Stimulated activated memory B cell treated with anti-CD40 and anti-IgM and Interleukin-4, amounts not matched to agents 10 μg/mL and 1 μg/mL and 100 μg/mL, for 72 hours (primary cell): ENCODE measurements around the gene ROS1.

ENCODE experiments used
- ATAC-seq: fragments of 150-1000 bp; cut with Tn5 transposase; 2 replicates; pipeline ENCODE4 v1.10.0; 2021
- H3K27ac Mint-ChIP-seq: one replicate; pipeline ENCODE4 v1.8.0; 2022; ENCODE audit warnings: mild to moderate bottlenecking, mixed read lengths
- H3K27me3 Mint-ChIP-seq: one replicate; pipeline ENCODE4 v1.8.0; 2022; ENCODE audit warnings: mixed read lengths
- H3K36me3 Mint-ChIP-seq: one replicate; pipeline ENCODE4 v1.8.0; 2022; ENCODE audit warnings: mixed read lengths
- H3K4me1 Mint-ChIP-seq: one replicate; pipeline ENCODE4 v1.8.0; 2022; ENCODE audit warnings: mixed read lengths
- H3K4me3 Mint-ChIP-seq: one replicate; pipeline ENCODE4 v1.8.0; 2022; ENCODE audit warnings: mild to moderate bottlenecking, moderate library complexity, mixed read lengths
- H3K9me3 Mint-ChIP-seq: one replicate; pipeline ENCODE4 v1.8.0; 2022; ENCODE audit warnings: mixed read lengths

The ROS1 gene

DNA sequence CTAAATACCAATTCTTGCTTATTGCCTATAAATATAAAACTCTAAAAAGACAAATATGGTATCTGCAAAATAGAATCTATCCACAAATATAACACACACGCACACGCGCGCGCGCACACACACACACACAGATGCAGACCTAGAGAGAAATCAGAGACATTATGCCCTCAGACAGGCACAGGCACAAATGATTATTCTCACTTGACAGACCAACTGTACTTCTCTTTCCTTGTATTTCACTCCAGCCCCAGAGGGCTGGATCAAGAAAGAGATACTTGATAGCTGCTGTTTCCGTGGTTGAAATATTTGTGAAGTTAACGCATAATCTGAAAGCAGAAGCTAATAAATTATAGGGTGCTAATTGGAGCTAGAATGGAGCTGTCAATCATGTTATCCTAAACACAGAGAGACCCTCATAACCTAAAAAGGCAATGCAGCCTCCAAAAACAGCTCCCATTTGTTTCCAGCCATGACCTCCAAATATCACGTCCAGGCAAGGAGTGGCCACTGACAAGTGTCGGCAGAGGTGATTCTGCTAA lies 148.9 kb downstream of the ROS1 start:
- no peak for ATAC-seq
- Mint-ChIP-seq H3K4me1 (peaks cover 5% of the 10 kb centered on the region), H3K4me3 (no peak overlapping the region), H3K27me3 (peaks cover 54% of the 10 kb centered on the region), H3K9me3 (no peaks in the 10 kb centered on the region), H3K36me3 (no peaks in the 10 kb centered on the region), H3K27ac (no peak overlapping the region)

DNA sequence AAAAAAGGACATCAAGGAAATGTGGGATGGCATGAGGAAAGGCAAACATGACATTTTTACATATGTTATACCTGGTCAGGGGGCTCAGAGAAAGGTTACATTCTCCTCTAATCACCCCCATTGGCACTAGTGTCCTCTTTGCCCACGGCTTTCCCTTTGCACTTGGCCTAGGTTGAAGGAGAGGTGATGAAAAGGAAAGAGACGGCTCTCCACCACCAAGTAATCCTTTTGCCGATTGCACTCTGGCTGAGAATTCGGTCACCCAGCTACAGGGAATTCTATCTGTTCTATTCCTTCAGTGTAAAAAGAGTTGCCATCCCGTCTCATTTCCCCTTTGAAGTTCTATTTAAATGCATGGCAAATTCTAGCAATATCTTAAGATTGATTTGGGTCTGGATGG lies 150.0 kb downstream of the ROS1 start:
- Mint-ChIP-seq H3K4me3 (no peak overlapping the region), H3K9me3 (no peaks in the 10 kb centered on the region), H3K4me1 (peaks cover 5% of the 10 kb centered on the region), H3K27ac (no peak overlapping the region), H3K27me3 (peaks cover 56% of the 10 kb centered on the region), H3K36me3 (no peaks in the 10 kb centered on the region)
- ATAC-seq: no peak

DNA sequence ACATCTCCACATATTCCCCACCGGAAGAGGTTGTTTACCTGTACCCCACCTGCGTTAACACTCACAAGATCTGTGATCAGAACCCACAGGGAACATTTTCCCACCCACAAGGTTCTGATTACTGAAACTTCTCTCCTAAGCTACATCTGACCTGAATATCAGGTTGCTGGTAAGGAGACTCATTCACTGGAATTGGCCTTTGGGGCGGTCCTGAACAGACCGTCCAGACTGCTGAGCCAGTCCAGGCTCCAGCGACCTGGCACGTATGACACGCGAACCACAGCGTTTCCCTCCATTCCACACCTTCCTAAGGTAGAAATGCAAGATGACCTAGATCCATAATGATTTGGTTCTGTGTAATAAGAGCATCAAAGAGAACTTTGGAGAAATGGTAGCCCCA lies 150.5 kb downstream of the ROS1 start:
- no peaks in the 10 kb centered on the region for H3K9me3 Mint-ChIP-seq
- H3K4me1 Mint-ChIP-seq: peaks cover 5% of the 10 kb centered on the region
- no peak for ATAC-seq
- no peak overlapping the region for H3K4me3 Mint-ChIP-seq
- H3K27me3 Mint-ChIP-seq: peaks cover 52% of the 10 kb centered on the region
- no peak overlapping the region for H3K27ac Mint-ChIP-seq
- no peaks in the 10 kb centered on the region for H3K36me3 Mint-ChIP-seq

DNA sequence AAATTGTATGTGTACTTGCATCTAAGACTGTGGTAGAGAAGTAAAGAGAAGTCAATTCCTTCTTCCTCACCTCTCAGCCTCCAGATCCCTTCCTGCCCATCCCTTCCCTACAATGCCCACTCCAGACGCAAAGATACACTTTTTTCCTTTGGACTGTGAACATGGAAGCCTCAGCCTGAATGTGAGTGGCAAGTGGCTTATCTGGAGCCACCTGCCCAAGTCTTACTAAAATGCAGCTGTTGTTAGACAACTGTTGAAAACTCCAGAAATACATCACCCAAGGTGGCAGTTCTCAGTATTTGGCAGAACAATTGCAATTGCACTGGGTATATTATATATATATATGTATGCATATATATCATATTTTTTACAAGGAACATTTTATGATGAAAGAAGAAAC lies 152.9 kb downstream of the ROS1 start:
- Mint-ChIP-seq H3K36me3 (no peaks in the 10 kb centered on the region), H3K9me3 (no peaks in the 10 kb centered on the region), H3K27ac (no peak overlapping the region), H3K4me3 (no peak overlapping the region), H3K4me1 (peaks cover 5% of the 10 kb centered on the region), H3K27me3 (peaks cover 66% of the 10 kb centered on the region)
- no peak for ATAC-seq

DNA sequence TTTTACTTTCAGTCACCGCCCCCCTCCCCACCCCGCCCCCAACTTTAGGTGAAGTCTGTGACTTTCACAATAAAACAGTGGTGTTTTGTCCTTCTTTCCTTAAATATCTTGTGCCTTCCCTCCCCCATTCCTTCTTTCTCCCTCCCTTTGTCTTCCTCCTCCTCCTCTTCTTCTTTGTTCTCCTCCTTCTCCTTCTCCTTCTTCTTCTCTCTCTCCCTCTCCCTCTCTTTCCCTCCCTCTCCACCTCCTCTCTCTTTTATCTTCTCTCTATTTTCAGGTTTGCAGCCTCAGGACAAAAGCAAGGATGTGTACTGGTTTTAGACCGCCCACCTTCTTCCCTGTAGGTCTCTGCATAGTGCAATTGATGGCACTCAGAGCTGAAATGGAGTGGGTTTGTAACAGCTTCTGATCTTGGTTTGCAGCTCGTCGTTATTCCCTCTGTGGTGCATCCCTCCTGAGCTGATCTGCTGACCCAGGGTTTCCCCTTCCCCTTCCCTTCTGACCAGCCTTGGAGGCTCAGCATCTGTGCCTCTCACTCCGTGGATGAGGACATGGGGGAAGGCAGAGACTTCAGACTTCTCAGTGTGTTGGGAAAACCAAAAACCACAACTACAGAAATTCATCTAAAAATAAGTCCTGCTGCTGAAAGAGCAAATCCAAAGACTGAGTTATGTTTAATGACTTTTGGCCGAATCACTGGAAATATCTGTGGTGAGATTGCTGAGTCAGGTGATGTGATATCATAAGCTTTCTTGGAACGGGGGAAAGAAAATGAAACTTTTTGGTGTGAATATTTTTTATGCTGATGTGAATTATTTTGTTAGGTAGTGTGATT lies 153.5 kb downstream of the ROS1 start:
- peaks cover 72% of the 10 kb centered on the region for H3K27me3 Mint-ChIP-seq
- H3K4me1 Mint-ChIP-seq: peaks cover 5% of the 10 kb centered on the region
- no peak for ATAC-seq
- H3K4me3 Mint-ChIP-seq: no peak overlapping the region
- no peak overlapping the region for H3K27ac Mint-ChIP-seq
- H3K36me3 Mint-ChIP-seq: no peaks in the 10 kb centered on the region
- no peaks in the 10 kb centered on the region for H3K9me3 Mint-ChIP-seq

- no peak overlapping the region for H3K4me3 Mint-ChIP-seq
- H3K27ac Mint-ChIP-seq: no peak overlapping the region
- H3K27me3 Mint-ChIP-seq: peaks cover 76% of the 10 kb centered on the region
- H3K4me1 Mint-ChIP-seq: peaks cover 5% of the 10 kb centered on the region
- no peak for ATAC-seq
- no peaks in the 10 kb centered on the region for H3K9me3 Mint-ChIP-seq
- no peaks in the 10 kb centered on the region for H3K36me3 Mint-ChIP-seq
Observed at GRCh38 chr6:117270843-117271507, 154.8 kb downstream of the ROS1 start.

DNA sequence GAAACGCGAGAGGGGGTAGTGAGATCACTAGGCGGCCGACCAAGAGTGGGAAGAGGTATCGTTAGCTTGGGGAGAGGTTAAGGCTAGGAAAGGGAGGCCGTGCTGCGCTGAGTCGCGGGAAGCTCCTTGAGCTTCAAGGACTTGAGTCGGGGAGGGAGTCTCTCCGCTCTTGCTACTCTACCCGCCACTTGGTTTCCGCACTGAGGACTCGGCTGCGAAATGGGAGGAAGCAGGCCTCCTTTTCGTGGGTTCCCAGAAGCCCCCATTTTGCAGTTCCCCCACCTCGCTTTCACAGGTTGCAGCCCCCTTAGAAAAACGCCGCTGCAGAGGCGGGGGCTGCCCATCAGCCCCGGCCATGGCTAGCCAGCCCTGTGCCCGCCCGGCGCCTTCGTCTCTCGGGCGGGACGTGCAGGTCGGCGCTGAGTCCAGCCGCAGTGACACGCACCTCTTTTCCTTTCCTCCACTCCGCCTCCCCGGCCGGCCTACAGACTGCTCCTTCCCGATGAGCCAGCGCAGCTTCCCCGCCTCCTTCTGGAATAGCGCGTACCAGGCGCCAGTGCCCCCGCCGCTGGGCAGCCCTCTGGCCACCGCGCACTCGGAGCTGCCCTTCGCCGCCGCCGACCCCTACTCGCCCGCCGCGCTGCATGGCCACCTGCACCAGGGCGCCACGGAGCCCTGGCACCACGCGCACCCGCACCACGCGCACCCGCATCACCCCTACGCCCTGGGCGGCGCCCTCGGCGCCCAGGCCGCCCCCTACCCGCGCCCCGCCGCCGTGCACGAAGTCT lies 155.5 kb downstream of the ROS1 start:
- Mint-ChIP-seq H3K9me3 (no peaks in the 10 kb centered on the region), H3K27ac (no peak overlapping the region), H3K4me3 (no peak overlapping the region), H3K27me3 (peaks cover 72% of the 10 kb centered on the region), H3K36me3 (no peaks in the 10 kb centered on the region), H3K4me1 (peaks cover 7% of the 10 kb centered on the region)
- ATAC-seq: no peak

GRCh38 chr6:117269638-117270054 lies 156.1 kb downstream of the ROS1 start:
- no peaks in the 10 kb centered on the region for H3K9me3 Mint-ChIP-seq
- H3K27ac Mint-ChIP-seq: no peak overlapping the region
- ATAC-seq: no peak
- H3K4me1 Mint-ChIP-seq: peaks cover 13% of the 10 kb centered on the region
- H3K36me3 Mint-ChIP-seq: no peaks in the 10 kb centered on the region
- peaks cover 72% of the 10 kb centered on the region for H3K27me3 Mint-ChIP-seq
- no peak overlapping the region for H3K4me3 Mint-ChIP-seq

- H3K4me3 Mint-ChIP-seq: no peak overlapping the region
Observed at GRCh38 chr6:117268924-117269323, 156.8 kb downstream of the ROS1 start.

DNA sequence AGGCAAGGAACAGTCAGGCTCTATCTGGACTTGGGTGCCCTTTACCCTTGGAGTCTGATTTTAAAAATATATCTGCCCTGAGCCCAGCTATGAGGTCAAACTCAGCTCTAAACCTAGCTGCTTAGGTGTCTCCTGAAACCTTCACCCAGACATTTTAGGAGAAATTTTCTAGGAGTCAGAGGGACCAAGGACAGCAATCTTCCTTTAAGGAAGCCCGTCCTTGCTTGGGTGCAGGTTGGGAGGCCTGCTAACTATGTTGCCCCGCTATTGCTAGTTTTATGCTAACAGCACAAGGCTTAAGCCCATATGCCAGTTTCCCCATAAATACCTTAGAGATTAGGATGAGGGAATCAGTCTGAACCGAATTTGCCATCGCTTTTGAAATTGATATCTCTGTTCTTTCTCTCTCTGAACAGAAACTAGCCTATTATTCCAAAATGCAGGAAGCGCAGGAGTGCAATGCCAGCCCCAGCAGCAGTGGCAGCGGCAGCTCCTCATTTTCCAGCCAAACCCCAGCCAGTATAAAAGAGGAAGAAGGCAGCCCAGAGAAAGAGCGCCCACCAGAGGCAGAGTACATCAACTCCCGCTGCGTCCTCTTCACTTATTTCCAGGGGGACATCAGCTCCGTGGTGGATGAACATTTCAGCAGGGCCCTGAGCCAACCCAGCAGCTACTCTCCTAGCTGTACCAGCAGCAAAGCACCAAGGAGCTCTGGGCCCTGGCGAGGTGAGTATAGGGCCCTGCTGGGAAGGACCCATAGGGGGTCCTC lies 157.8 kb downstream of the ROS1 start:
- no peak for ATAC-seq
- peaks cover 21% of the 10 kb centered on the region for H3K4me1 Mint-ChIP-seq
- peaks cover 80% of the 10 kb centered on the region for H3K27me3 Mint-ChIP-seq
- H3K27ac Mint-ChIP-seq: no peak overlapping the region
- H3K9me3 Mint-ChIP-seq: no peaks in the 10 kb centered on the region
- no peaks in the 10 kb centered on the region for H3K36me3 Mint-ChIP-seq
- H3K4me3 Mint-ChIP-seq: no peak overlapping the region

More at GRCh38 chr6:117268924-117269323, 156.8 kb downstream of the ROS1 start:
- Mint-ChIP-seq H3K27me3 (peaks cover 72% of the 10 kb centered on the region), H3K27ac (no peak overlapping the region), H3K36me3 (no peaks in the 10 kb centered on the region), H3K9me3 (no peaks in the 10 kb centered on the region), H3K4me1 (peaks cover 20% of the 10 kb centered on the region)
- ATAC-seq: no peak

DNA sequence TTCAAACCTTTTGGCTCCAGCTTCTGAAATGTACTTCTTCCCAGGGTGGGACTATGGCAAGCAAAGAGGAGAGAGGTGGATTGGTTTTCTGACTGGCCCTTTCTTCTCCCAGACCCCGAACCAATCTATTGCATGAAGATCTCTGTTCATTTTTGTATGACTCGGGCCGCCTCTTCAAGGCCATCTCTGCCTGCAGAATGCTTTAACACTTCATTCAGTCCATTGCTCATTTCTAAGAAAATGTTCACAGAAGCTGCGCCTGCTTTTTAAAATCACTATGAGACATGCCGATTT lies 158.7 kb downstream of the ROS1 start:
- H3K27ac Mint-ChIP-seq: no peak overlapping the region
- peaks cover 17% of the 10 kb centered on the region for H3K4me1 Mint-ChIP-seq
- H3K36me3 Mint-ChIP-seq: no peaks in the 10 kb centered on the region
- no peak overlapping the region for H3K4me3 Mint-ChIP-seq
- peaks cover 76% of the 10 kb centered on the region for H3K27me3 Mint-ChIP-seq
- ATAC-seq: no peak
- no peaks in the 10 kb centered on the region for H3K9me3 Mint-ChIP-seq

- no peak for ATAC-seq
- Mint-ChIP-seq H3K27me3 (peaks cover 72% of the 10 kb centered on the region), H3K36me3 (no peaks in the 10 kb centered on the region), H3K4me3 (no peak overlapping the region), H3K27ac (no peak overlapping the region), H3K4me1 (peaks cover 16% of the 10 kb centered on the region), H3K9me3 (no peaks in the 10 kb centered on the region)
Observed at GRCh38 chr6:117266257-117267053, 159.3 kb downstream of the ROS1 start.

GRCh38 chr6:117265410-117266256 lies 160.1 kb downstream of the ROS1 start, which contains the start of gene VGLL2:
Gene VGLL2, plus strand, starts transcription at chr6:117265558. Its CDS starts 206 bp downstream, at chr6:117265764.
- Mint-ChIP-seq H3K27me3 (peaks cover 74% of the 10 kb centered on the region), H3K4me3 (peak within 1 kb of the TSS; percentile 50), H3K36me3 (no peaks in the 10 kb centered on the region), H3K4me1 (peaks cover 16% of the 10 kb centered on the region), H3K27ac (no peak within 1 kb of the TSS), H3K9me3 (no peaks in the 10 kb centered on the region)
- peak; percentile 22 for ATAC-seq
